Ammon's horn (tissue), 1 donor: ENCODE data around the gene ARHGAP28.
"Not testable (repeated sequence)": the region's sequence is repeated elsewhere in the genome, so short reads cannot be mapped to it uniquely, and the experiment has no call there.

Source experiments
- DNase-seq: peaks from one replicate; pipeline ENCODE4 v3.0.0-alpha.2; 2016; ENCODE audit warnings: low spot score

Gene ARHGAP28

DNA sequence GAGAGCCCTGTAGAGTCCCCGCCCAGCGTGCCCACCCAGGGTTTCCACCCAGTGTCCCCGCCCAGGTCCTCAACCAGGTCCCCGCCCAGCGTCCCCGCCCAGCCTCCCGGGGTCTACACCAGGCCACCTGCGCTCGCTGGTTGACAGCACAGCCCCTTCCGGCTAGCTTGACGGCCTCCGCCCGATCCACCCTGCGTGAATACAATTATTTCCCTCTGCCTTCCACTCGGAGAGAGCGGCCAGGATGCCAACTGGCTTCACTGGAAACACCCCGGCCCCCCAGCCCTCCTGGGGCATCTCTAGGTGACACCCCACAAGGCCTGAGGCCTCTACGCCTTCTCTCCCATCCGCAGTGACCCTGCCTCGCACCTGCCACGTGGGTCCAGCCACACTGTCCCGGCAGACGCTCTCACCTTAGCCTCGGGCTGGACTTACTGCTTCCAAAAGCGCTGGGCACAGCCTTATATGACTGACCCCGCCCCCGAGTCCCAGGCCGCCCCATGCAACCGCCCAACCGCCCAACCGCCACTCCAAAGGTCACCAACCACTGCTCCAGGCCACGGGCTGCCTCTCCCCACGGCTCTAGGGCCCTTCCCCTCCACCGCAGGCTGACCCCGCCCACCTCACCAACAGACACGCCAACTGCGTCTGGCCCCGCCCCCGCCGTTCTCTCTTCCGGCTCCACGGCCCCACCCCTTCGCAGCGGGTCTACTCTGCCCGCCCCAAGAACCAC is 200.0 kb downstream of the ARHGAP28 start:
- no peak for DNase-seq

DNA sequence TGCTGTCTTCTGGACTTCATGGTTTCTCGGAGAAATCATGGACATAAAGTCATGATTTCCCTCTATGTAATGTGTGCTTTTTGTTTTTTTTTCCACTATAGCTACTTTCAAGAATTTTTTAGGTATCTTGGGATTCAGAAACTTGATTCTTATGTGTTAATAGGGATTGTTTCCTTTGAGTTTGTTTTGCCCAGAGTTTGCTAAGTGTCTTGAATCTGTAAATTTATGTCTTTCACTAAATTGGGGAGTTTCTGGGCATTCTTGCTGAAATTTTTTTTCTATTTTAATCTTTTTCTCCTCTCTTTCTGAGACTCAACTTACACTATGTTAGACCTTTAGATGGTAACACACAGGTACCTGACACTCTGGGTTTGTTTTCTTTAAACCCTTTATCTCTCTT is 205.3 kb downstream of the ARHGAP28 start:
- no peak for DNase-seq

DNA sequence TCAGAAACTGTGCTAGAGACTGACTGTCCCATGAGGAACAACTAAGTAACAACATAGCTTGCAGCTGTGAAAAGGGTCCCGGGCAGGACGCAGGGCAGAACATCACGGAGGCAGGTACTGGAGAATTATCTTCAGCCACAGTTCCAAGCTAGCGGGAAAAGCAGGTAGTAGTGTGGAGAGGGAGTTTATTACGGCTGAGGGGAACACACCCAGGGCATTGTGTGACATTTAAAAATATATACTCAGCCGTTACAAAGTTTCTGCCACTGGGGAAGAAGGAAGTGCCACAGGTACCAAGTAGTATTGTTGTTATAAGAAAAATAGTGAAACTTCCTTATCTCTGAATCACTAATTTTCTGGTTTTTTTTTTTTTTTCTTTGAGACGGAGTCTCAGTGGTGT is 208.5 kb downstream of the ARHGAP28 start:
- DNase-seq, result no peak

DNA sequence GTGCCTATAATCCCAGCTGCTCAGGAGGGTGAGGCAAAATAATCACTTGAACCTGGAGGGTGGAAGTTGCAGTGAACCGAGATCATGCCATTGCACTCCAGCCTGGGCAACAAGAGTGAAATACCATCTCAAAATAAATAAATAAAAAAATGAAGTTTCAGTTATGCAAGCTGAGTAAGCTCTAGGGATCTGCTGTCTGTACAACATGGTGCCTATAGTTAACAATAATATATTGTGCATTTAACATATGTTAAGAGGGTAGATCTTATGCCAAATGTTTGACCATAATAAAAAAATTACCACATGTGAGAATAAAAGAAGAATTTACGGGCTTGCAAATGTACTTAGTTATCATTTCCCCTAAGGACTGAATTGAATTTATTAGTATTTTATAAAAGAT is 208.9 kb downstream of the ARHGAP28 start:
- DNase-seq, result not testable (repeated sequence)

DNA sequence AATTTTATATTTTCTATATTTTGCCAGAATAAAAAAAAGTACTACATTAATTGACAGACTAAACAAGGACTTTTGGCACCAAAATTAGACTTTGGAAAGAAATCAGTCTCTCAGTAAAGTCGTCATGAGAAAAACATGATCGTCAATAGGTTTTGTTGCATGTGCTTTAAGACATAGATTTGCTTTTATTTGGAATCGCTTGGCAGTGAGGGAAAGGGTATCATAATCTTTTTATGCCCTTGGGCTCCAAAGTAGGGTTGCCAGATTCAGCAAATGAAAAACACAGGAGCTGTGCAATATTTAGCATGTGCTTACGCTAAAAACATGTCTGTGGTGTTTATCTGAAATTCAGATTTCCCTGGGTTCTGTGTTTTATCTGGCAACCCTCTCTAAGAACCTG is 210.5 kb downstream of the ARHGAP28 start:
- no peak for DNase-seq

DNA sequence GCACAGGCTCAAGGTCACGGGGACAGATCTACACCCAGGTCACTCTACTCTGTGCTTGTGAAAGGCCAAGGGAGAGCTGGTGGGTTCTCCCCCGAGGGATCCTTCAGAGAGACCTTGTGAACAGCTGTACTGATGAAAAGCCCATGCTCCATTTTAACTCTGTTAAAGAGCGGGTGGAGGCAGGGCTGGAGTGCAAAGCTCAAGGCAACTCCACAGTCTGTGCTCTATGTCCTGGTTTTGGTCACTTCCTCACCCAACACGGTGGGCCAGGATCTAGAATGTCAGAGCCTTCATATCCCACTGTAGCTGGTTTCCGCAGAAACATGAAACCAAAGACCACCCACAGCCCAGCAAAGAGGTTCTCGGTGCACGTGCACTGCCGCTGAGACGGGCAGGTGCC is 210.9 kb downstream of the ARHGAP28 start:
- DNase-seq, result no peak

DNA sequence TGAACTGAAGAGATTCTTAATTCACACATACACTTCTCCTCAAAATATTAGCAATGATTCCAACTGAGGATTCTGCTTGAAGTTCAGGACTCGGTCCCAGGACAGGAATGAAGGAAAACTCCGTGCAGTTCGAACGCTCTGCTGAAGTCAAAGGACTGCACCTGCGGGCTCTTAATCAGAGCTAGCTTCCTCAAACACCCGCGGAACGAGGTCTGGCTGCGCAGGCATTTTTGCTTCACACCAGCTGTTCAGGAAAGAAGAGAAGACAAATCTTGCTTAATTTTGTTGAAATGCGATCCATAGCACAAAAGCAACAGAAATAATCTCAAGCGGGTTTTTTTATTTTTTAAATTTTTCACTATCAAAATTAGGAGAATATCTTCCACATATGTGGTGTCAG is 212.5 kb downstream of the ARHGAP28 start:
- DNase-seq, result no peak

DNA sequence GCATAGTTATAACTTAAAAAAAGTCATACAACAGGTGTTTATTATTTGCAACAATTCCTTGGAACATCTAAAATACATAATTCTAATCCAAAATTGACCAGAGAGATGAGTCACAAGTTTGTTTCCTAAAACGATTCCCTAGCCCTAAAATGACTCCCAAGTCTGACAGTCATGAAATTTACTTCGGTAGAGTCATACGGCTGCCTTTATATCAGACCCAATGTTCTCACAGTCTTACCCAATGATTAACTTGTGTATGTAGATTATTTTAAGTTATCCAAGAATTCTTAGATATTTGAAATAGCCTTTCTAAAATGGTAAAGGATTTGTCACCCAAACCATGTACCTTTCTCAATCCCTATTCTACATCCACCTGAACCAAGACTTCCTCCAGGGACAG is 213.2 kb downstream of the ARHGAP28 start:
- no peak for DNase-seq

DNA sequence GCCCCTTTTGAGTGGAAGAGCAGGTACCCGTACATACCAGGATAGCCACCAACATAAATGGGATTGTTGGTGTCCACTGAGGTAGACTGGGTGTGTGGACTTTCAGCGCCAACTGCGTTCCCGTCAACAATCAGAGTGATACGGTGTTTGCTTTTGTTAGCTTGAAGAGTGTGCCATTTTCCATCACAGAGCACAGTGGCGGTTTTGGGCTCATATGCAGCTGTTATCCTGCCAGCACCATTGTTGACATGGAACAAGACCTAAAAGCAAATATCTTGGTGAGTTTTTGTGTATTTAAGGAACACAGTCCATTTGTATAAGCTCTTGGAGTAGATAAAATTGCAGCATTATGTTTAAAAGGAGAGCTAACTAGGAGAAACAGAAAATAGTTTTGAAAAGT is 213.6 kb downstream of the ARHGAP28 start:
- DNase-seq, result no peak

DNA sequence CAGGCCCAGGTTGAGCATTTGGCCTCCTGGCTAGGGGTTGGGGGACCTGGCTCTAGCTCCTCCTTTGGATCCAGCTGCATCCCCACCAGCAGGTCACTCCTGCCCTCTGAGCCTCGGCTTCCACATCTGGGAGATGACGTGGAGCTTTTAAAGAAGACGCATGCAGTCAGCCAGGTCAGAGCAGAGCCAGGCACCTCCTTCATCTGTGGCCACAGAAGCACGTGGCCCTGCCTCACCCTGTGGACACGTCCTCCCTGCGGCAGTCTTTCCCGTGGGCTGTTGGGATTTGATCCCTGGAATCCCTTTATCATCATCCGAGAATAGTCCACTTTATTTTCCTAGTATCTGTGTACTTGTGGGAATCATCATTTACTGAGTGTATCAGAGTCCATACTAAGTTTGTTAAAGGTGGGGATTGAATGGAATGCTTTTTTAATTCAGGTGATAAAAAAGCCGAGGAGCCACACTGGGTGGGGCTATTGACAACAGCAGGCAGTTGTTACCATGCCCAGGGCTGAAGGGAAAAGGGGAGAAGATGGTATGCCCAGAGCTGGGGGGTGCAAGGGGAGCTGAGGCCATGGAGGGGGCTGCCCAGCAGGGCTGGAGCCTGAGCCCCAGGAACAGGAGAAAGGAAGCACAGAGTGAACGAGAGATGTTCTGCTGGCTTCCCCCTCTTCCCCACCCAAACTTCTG is 218.0 kb downstream of the ARHGAP28 start:
- DNase-seq, result no peak

DNA sequence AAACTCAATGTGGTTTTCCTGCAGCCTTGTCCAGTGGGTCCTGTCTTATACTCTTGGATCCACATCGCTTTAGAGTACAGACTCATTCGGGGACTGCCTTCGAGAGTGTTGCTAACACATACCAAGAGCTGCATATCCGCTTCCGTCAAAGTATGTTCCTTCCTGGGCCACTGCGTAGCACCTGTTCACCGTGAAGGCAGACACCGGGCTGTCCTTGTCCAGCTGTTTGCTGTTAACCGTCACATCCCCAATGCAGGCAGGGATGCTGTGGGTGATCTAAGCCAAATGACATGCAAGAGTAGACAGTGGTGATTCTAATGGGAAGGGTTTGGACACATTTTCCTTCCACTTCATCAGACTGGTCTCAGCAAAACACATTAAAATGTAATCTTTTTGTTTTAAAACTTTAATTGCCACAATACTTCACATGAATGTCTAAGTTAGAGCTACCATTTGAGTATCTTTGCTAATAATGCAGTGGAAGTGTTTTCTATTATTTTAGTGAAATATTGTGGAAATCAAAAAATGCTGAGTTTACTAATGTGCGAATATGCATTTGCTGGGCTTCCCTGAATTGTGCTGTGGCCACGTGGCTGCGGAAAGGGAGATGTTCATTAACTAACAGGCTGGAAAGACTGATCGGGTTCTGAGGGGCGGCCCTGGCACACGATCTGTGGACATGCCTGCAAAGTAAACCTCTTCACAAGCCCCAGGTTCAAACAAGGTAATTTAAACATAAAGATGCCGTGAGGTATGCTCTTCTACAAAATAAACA is 219.0 kb downstream of the ARHGAP28 start:
- no peak for DNase-seq

DNA sequence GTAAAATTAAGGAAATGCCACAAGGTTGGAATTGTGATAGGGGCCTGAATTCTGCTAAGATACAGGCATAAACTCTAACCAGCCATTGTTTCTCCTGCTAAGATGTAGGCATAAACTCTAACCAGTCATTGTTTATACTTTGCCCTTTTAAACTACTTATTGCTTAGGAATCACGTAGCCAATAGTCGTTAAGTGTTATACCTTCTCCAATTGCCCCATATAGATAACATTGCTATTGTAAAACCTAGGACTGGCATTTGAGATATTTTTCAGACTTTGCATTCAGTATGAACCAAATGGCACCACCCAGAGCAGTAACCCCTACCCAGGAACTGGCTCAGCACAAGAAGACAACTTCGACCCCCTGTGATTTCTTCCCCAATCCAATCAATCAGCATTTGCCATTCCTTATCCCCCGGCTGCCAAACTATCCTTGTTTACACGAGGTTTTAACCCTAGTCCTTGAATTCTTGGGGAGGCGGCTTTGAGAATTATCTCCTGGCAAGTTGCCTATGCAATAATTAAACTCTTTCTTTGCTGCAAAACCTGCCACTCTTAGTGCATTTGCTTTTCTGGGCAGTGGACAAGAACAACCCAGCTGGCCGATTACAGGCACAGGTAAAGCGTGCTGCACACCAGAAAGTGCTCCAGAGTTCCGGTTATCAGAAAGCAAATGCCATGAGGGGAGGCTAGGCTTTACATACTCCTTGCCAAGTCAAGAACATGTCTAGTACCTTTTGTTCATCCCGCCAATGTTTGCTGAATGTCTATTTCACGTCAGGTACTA is 220.5 kb downstream of the ARHGAP28 start:
- no peak for DNase-seq

DNA sequence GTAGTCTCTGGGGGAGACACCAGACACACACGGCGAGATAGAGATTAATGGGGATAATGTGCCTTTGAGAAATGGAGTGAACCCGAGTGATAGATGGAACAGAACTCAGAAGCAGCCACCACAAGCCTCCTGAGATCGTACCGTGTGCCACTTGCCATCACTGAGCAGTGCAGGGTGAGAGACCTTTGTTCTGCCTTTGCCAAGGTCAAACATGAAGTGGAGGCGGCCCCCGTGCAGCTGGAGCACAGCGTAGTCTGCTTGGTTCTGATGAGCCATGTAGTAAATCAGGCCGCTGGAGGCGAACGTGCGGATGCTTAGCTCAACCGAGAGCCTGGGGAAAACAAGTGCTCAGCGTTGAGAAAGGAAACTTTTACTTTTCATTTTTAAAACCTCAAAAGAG is 221.1 kb downstream of the ARHGAP28 start:
- DNase-seq, result no peak

DNA sequence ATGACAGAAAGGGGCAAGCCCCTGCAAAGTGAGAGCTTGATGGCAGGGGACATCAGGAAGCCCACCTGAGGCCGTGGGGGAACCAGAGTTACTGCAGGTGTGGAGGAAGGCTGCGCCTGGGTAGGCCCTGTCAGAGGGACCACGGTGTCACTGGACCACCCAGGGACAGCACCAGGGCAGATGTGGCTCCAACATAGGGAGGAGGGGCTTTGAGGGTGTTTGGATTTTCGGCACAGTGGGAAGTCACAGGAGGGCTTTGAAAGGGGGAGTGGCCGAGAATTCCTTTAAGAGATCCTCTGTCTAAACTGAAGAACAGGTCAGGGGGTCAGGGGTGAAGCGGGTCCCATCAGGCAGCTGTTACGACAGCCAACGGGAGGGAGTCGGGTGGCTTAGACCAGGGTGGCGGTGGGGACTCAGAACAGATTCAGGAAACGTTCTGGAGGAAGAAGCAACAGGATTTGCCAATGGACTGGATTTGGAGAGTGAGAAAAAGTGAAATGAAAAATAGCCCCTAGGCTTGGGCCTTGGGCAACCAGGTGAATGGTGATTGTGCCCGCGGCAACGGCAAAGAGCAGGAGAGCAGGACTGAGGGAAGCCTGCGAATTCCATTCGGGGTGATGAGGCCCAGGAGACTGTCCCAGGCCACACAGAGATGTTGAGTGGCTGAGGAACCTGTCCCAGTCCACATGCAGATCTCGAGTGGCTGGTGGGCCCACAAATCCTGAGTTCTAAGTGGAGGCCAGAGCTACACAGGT is 222.0 kb downstream of the ARHGAP28 start:
- no peak for DNase-seq

DNA sequence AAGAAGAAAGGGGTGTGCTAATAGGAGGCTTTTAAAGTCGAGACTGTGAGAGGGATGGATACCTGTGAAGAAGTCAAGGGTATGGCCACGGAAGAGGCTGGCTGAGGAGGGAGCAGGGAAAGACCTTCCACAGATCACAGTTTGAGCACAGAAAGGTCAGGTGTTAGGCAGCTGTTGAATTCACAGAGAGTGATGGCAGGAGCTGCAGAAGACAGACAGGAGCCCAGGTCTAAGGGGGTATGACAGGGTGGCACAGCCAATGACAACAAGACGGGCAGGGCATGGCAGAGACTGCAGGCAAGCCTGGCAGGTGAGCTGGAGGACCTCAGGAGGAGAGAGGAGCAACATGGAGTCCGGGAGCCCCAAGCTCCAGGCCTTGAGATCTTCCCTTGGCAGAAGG is 225.0 kb downstream of the ARHGAP28 start:
- DNase-seq, result no peak

DNA sequence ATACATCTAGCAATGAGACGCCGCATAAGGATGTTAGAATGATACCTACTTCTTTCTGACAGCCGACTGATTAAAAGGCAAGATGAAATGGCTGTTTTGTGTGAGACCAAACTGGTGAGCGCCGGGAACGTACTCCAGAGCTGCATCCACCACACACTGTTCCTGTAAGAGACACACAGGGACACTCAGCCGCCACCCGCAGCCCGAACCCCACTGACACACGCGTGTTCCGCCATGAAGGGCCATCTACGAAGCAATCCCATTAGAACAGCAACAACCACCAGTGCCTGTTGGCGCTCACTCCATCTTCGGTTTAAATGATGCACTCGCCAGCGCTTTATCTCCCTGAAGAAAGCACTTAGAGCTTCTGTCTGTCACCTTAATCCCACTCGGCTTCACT is 225.8 kb downstream of the ARHGAP28 start:
- DNase-seq, result no peak

DNA sequence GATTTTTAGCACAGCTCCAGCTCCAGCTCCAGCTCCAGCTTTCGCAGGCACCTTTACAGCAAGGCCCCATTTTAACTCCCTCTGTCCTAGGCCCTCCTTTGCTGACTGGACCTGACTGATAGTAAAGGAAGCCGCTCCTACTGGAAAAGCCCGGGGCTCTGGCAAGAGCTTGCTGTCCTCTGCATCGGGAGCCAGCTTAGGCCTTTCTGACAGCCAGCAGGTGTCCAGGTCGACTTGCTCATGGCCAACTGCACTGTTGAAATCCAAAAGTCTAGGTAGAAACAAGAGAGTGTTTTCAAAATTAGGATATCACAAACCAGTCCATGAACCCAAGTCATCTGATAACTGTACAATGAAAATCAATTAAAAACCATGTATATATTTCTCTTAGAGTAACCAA is 227.0 kb downstream of the ARHGAP28 start:
- DNase-seq, result no peak

DNA sequence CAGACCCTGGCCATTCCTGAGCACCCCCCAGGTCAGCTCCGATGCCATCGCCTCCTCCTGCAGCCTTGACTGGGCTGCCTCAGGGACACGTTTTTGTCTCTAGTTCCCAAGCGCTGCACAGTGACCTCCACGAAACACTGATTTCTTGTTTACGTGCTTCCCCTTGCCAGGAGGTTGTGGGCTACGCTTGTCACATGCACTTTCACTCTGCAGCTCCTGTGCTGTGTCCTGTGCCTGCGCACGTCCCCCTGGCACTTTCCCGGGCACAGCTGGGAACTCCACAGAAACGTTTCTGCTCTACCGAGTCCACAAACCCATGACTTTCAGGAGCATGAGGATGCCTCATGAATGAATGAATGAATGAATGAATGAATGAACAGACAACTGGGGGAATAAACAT is 227.5 kb downstream of the ARHGAP28 start:
- no peak for DNase-seq

DNA sequence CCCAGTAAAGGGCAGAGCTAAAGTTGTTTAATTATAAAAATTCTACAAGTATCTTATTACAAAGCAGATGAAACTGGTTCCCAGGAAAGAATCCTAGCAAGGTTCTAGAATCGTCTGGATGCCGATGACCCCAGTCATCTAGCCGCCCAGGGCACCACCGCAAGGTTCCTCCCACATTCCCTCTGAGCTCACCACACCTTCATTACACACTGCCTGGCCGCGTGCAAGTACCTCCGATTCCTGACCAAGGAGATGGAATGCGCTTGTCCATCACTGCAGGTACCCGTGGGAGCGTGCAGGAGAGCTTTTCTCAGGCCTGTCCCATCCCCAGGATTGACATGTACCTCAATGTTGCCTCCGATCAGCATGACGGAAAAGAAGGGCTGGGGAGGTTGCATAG is 229.6 kb downstream of the ARHGAP28 start:
- no peak for DNase-seq

DNA sequence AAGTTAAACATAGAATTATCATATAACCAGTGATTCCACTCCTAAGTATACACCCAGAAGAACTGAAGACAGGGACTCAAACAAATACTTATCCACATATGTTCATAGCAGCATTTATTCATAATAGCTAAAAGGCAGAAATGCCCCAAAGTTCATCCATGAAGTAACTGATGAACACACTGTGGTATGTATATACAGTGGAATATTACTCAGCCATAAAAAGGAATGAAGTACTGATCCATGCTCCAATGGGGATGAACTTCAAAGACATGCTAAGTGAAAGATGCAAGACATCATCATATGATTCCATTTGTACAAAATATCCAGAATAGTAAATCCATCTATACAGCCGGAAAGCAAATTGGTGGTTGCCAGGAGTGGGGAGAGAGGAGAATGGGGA is 230.6 kb downstream of the ARHGAP28 start:
- DNase-seq, result no peak

DNA sequence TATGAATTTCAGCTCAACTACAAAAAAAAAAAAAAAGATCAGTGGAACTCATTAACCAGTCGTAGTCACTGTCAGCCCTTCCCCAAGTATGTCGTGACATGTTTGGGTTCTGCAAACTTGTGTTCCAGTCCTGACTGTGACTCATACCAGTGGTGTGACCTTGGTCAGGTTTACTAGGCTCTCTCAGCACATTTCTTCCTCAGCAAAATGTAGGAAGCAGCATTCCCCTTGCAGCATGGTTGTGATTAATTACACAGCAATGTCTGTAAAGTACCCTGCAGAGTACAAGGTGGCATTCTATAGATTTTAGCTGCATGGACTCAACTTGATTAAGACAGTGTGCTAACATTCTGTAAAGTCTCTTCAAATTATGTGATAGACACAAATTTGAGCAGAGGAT is 231.1 kb downstream of the ARHGAP28 start:
- no peak for DNase-seq

DNA sequence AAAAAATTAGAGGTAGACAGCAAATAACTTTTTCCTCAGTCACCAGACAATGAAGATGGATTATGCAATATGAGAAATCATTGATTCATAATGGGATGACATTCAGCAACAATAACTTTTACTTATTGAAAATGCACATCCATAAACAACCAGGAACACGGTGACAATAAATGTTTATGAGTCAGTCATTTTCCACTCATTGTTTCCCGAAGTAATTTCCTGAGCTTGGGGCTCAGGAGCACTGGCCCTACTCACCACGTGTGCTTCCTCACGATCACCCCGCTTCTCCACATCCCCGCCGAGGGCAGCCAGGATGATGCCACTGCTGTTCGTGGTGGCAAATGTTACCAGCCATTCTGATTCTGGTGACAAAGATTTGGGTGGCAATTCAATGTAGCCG is 231.8 kb downstream of the ARHGAP28 start:
- DNase-seq, result no peak
